Measurements from ENCODE around the gene KRABD2.

The KRABD2 gene

GRCh38 chr17:8345951-8346665 is 30.4 kb downstream of the KRABD2 start:
- DNase-seq (ENCODE audit: low spot score): no peak
- Histone ChIP-seq H2AFZ (no peak overlapping the region), H3K79me2 (no peaks in the 10 kb centered on the region), H3K4me1 (ENCODE audit: insufficient read depth) (no peaks in the 10 kb centered on the region), H3K4me3 (no peak overlapping the region), H3K36me3 (replicated peaks; ENCODE audit: insufficient read depth, low read depth) (no peaks in the 10 kb centered on the region), H4K20me1 (ENCODE audit: insufficient read depth, poor library complexity, severe bottlenecking) (no peaks in the 10 kb centered on the region), H3K9me3 (ENCODE audit: low read depth) (no peaks in the 10 kb centered on the region), H3K4me2 (no peak overlapping the region), H3K27me3 (no peaks in the 10 kb centered on the region), H3K9me2 (replicated peaks; ENCODE audit: insufficient read depth) (no peaks in the 10 kb centered on the region), H3K27ac (no peak overlapping the region)
- 65% methylated on average over 5 of the region's 5 CpGs for WGBS (ENCODE audit: low lambda C conversion rate, missing lambda C conversion rate)
- TF ChIP-seq EZH2phosphoT487 (IDR thresholded peaks at IDR 0.05; ENCODE audit: low read depth, severe bottlenecking, unreplicated experiment) (no peak), EZH2 (IDR thresholded peaks at IDR 0.05; ENCODE audit: borderline replicate concordance) (no peak), CTCF (IDR thresholded peaks at IDR 0.05; ENCODE audit: poor library complexity) (no peak)

GRCh38 chr17:8345052-8345690 is 31.3 kb downstream of the KRABD2 start:
- Histone ChIP-seq H3K79me2 (no peaks in the 10 kb centered on the region), H3K4me2 (no peak overlapping the region), H3K27me3 (no peaks in the 10 kb centered on the region), H3K9me3 (ENCODE audit: low read depth) (no peaks in the 10 kb centered on the region), H3K4me1 (ENCODE audit: insufficient read depth) (no peaks in the 10 kb centered on the region), H4K20me1 (ENCODE audit: insufficient read depth, poor library complexity, severe bottlenecking) (no peaks in the 10 kb centered on the region), H2AFZ (no peak overlapping the region), H3K36me3 (replicated peaks; ENCODE audit: insufficient read depth, low read depth) (no peaks in the 10 kb centered on the region), H3K4me3 (no peak overlapping the region), H3K27ac (no peak overlapping the region), H3K9me2 (replicated peaks; ENCODE audit: insufficient read depth) (no peaks in the 10 kb centered on the region)
- TF ChIP-seq EZH2 (IDR thresholded peaks at IDR 0.05; ENCODE audit: borderline replicate concordance) (no peak), EZH2phosphoT487 (IDR thresholded peaks at IDR 0.05; ENCODE audit: low read depth, severe bottlenecking, unreplicated experiment) (no peak), CTCF (IDR thresholded peaks at IDR 0.05; ENCODE audit: poor library complexity) (no peak)
- no peak for DNase-seq (ENCODE audit: low spot score)
- WGBS (ENCODE audit: low lambda C conversion rate, missing lambda C conversion rate): 74% methylated on average over 6 of the region's 6 CpGs

GRCh38 chr17:8341456-8341855 is 35.0 kb downstream of the KRABD2 start:
- no peaks in the 10 kb centered on the region for H3K36me3 ChIP-seq (replicated peaks; ENCODE audit: insufficient read depth, low read depth)
- H3K9me2 ChIP-seq (replicated peaks; ENCODE audit: insufficient read depth): no peaks in the 10 kb centered on the region
- no peak overlapping the region for H2AFZ ChIP-seq
- H3K4me2 ChIP-seq: no peak overlapping the region
- no peaks in the 10 kb centered on the region for H3K9me3 ChIP-seq (ENCODE audit: low read depth)
- no peaks in the 10 kb centered on the region for H4K20me1 ChIP-seq (ENCODE audit: insufficient read depth, poor library complexity, severe bottlenecking)
- H3K4me1 ChIP-seq (ENCODE audit: insufficient read depth): no peaks in the 10 kb centered on the region
- no peaks in the 10 kb centered on the region for H3K79me2 ChIP-seq
- no peak for TF ChIP-seq EZH2 (IDR thresholded peaks at IDR 0.05; ENCODE audit: borderline replicate concordance)
- TF ChIP-seq CTCF (IDR thresholded peaks at IDR 0.05; ENCODE audit: poor library complexity): no peak
- TF ChIP-seq EZH2phosphoT487 (IDR thresholded peaks at IDR 0.05; ENCODE audit: low read depth, severe bottlenecking, unreplicated experiment): no peak
- 49% methylated on average over 4 of the region's 4 CpGs for WGBS (ENCODE audit: low lambda C conversion rate, missing lambda C conversion rate)
- no peak for DNase-seq (ENCODE audit: low spot score)
- no peaks in the 10 kb centered on the region for H3K27me3 ChIP-seq
- H3K27ac ChIP-seq: no peak overlapping the region
- H3K4me3 ChIP-seq: no peak overlapping the region
